ENCODE results near the gene DGKG. TPM values are rescaled to one million over a fixed set of nuclear protein-coding genes. Genes with fewer than 3 reads are reported as not detected.

Gene DGKG
- total RNA-seq, 2 experiments from 2014 or later: not detected

DNA sequence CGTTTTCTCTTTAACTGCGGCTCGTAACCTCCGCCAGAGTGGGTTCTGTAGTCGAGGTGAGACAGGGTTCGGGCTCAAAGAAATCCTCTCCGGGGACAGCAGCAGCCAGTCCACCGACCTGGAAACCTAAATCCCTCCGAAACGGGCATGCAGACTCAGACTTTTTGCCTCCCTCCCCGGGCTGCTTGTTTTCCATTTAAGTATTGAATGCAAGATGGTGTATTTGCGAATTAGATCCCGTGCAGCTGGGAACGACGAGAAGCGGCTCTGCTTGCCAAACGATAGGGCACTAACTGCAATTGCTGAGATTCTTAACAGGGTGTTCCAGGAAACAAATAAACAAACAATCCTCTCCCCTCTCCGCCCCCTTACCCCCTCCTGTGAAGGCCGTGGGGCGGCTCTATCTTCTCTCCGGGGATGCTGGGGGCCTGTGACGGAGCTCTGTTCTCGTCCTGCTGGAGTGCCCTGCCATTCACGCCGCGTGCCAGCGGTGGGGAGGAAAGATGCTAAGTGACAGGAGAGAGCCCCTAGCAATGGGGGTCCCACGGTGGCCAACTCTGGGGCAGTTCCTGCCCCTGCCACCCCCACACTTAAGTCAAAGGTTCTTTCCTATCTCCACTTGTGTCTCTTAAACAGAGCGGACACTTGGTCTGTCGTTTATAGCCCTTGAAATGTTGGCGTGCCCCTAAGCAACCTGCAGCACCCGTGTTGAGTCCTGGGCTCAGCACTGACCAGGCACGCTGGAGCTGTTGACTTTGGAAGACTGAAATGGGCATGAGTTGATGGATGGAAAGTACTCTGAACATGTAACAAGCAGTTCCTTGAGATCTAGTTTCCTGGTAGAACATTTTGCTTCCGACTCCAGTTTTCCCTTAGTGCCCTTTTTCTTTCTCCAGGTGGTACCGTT, 251.9 kb downstream of the DGKG start:
- peaks cover 0 to 15% of the 10 kb centered on the region in 2 experiments for H3K9me3 ChIP-seq (ENCODE audit: control insufficient read depth in 1 of 2, insufficient read depth in 1 of 2, low read length in 2 of 2)
- ChIA-PET POLR2A (interaction anchor here (0.8 to 1.1 kb wide), 2 partner anchors 460 to 506 kb away, joined by 3 read pairs; partner anchors contain the start of gene DNAJB11), CTCF (interaction anchor here (0.6 kb wide), 1 partner anchor 11 kb away, joined by 3 read pairs; no protein-coding TSS in a partner anchor)
- peak overlapping the region; percentile 98 for H3K4me3 Mint-ChIP-seq
- peak overlapping the region; percentile 60 for H3K4me3 ChIP-seq (ENCODE audit: low read length)
- H3K27ac ChIP-seq (ENCODE audit: low read depth in 1 of 2, low read length in 2 of 2): no peak overlapping the region
- ATAC-seq (ENCODE audit: poor library complexity) (no peak), DNase-seq (peak in 3 of 14 experiments; percentile 3 to 25 (median 22))
- TF ChIP-seq, protein P1, sequence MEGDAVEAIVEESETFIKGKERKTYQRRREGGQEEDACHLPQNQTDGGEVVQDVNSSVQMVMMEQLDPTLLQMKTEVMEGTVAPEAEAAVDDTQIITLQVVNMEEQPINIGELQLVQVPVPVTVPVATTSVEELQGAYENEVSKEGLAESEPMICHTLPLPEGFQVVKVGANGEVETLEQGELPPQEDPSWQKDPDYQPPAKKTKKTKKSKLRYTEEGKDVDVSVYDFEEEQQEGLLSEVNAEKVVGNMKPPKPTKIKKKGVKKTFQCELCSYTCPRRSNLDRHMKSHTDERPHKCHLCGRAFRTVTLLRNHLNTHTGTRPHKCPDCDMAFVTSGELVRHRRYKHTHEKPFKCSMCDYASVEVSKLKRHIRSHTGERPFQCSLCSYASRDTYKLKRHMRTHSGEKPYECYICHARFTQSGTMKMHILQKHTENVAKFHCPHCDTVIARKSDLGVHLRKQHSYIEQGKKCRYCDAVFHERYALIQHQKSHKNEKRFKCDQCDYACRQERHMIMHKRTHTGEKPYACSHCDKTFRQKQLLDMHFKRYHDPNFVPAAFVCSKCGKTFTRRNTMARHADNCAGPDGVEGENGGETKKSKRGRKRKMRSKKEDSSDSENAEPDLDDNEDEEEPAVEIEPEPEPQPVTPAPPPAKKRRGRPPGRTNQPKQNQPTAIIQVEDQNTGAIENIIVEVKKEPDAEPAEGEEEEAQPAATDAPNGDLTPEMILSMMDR (IDR thresholded peaks at IDR 0.05): no peak
- H3K36me3 ChIP-seq (ENCODE audit: insufficient read depth, low read length): no peaks in the 10 kb centered on the region
- H3K36me3 Mint-ChIP-seq (ENCODE audit: low read depth): no peaks in the 10 kb centered on the region
- H3K27ac Mint-ChIP-seq: no peak overlapping the region
- H3K9me3 Mint-ChIP-seq: no peaks in the 10 kb centered on the region
- H3K4me1 Mint-ChIP-seq (ENCODE audit: low read depth): peaks cover 42% of the 10 kb centered on the region
- H3K4me1 ChIP-seq (ENCODE audit: insufficient read depth, low read length): peaks cover 41% of the 10 kb centered on the region
- intact Hi-C loops (cut with DNase I, micrococcal nuclease): loop anchor here in 1 of 2 experiments (10.0 kb wide), 1 partner anchor 425 kb away; no protein-coding TSS in a partner anchor
- H3K27me3 ChIP-seq (ENCODE audit: control insufficient read depth in 1 of 2, insufficient read depth in 2 of 2, low read length in 2 of 2): peaks cover 62 to 89% of the 10 kb centered on the region in 2 experiments
- peaks cover 90% of the 10 kb centered on the region for H3K27me3 Mint-ChIP-seq

DNA sequence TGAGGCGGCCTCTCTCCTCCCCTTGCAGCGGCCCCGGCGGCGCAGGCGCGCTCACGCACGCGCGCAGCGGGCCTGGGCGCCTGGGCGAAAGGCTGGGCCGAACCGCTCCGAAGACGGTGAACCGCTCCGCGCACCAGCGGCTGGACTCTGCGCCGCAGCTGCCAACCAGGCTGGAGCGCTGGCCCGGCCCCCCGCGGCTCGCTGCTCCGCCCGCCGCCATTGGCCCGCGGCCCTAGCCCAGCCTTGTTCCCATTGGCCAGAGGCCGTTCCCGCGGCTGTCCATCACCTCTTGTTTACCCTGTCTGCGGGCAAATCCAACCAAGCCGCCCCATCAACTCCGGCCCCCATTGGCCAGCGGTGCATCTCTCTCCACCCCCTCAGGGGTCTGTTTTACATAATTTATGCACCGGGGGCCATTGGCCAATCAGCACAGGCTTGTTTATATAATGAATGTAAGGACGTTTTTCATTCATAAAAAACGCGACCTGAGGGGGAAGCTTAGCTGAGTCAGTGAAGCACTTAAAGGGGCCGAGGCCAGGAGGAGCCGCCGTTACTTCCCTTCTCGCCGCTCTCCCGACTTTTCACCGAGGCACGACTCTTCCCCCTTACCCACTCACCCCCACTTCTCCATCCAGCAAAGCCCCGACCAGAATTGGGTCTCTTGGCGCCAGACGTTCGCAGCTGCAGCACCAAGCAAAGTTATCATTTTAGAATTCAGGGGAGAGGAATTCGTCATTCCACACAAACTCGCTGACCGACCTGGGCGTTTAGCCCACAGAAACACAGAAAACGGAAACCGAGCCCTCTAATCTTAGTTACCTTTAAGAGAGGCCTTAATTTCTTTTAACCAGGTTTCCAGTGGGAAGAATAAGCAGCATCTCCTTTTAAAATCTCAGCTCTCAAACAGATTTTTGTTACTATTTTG, 252.8 kb downstream of the DGKG start, which contains the start of gene ETV5:
ETV5 (minus strand) TSS at position 149 of the 925 bp plus-strand sequence. CDS start 3,221 bp downstream, outside the sequence.
- Histone ChIP-seq H3K27me3 (ENCODE audit: control insufficient read depth in 1 of 2, insufficient read depth in 2 of 2, low read length in 2 of 2) (peaks cover 63 to 90% of the 10 kb centered on the region in 2 experiments), H3K27ac (ENCODE audit: low read depth in 1 of 2, low read length in 2 of 2) (no peak within 1 kb of the TSS), H3K4me3 (ENCODE audit: low read length) (peak within 1 kb of the TSS; percentile 60), H3K9me3 (ENCODE audit: control insufficient read depth in 1 of 2, insufficient read depth in 1 of 2, low read length in 2 of 2) (peaks cover 0 to 15% of the 10 kb centered on the region in 2 experiments), H3K36me3 (ENCODE audit: insufficient read depth, low read length) (no peaks in the 10 kb centered on the region), H3K4me1 (ENCODE audit: insufficient read depth, low read length) (peaks cover 41% of the 10 kb centered on the region)
- intact Hi-C loops (cut with DNase I, micrococcal nuclease): no loop called here
- ChIA-PET CTCF (interaction anchor here (0.6 kb wide), 1 partner anchor 12 kb away, joined by 3 read pairs; no protein-coding TSS in a partner anchor), POLR2A (interaction anchor here (1.1 kb wide), 1 partner anchor 507 kb away, joined by 3 read pairs; no protein-coding TSS in a partner anchor)
- Mint-ChIP-seq H3K27me3 (peaks cover 88% of the 10 kb centered on the region), H3K9me3 (no peaks in the 10 kb centered on the region), H3K4me3 (peak within 1 kb of the TSS; percentile 98), H3K36me3 (ENCODE audit: low read depth) (no peaks in the 10 kb centered on the region), H3K27ac (peak within 1 kb of the TSS; percentile 31), H3K4me1 (ENCODE audit: low read depth) (peaks cover 42% of the 10 kb centered on the region)
- TF ChIP-seq, protein P1 (IDR thresholded peaks at IDR 0.05): no peak
- DNase-seq: peak; percentile 48 to 94 (median 76)
- ATAC-seq (ENCODE audit: poor library complexity): peak; percentile 90
